Measurements from ENCODE around the gene CCT8L2.
"Not testable (repeated sequence)": the region's sequence is repeated elsewhere in the genome, so short reads cannot be mapped to it uniquely, and the experiment has no call there.

CCT8L2 gene

GRCh38 chr22:16562711-16563554 is 29.7 kb downstream of the CCT8L2 start:
- DNase-seq (ENCODE audit: extremely low spot score, insufficient read length, low read depth) (no peak), FAIRE-seq (no peak)

GRCh38 chr22:16561093-16561658 is 31.4 kb downstream of the CCT8L2 start:
- FAIRE-seq; DNase-seq (ENCODE audit: extremely low spot score, insufficient read length, low read depth): not testable (repeated sequence)

- not testable (repeated sequence) for DNase-seq (ENCODE audit: extremely low spot score, insufficient read length, low read depth); FAIRE-seq
Measured at GRCh38 chr22:16560651-16561050, 32.0 kb downstream of the CCT8L2 start.

- not testable (repeated sequence) for FAIRE-seq; DNase-seq (ENCODE audit: extremely low spot score, insufficient read length, low read depth)
Measured at GRCh38 chr22:16559996-16560395, 32.6 kb downstream of the CCT8L2 start.

GRCh38 chr22:16559056-16559955 is 33.3 kb downstream of the CCT8L2 start:
- FAIRE-seq: no peak
- no peak for DNase-seq (ENCODE audit: extremely low spot score, insufficient read length, low read depth)

GRCh38 chr22:16558376-16558945 is 34.1 kb downstream of the CCT8L2 start:
- DNase-seq (ENCODE audit: extremely low spot score, insufficient read length, low read depth); FAIRE-seq: not testable (repeated sequence)

- DNase-seq (ENCODE audit: extremely low spot score, insufficient read length, low read depth); FAIRE-seq: not testable (repeated sequence)
Measured at GRCh38 chr22:16557511-16557910, 35.1 kb downstream of the CCT8L2 start.

GRCh38 chr22:16555077-16555994 is 37.3 kb downstream of the CCT8L2 start:
- not testable (repeated sequence) for DNase-seq (ENCODE audit: extremely low spot score, insufficient read length, low read depth); FAIRE-seq

GRCh38 chr22:16543310-16543709 is 49.3 kb downstream of the CCT8L2 start:
- FAIRE-seq: not testable (repeated sequence)

More at GRCh38 chr22:16543310-16543709, 49.3 kb downstream of the CCT8L2 start:
- DNase-seq (ENCODE audit: extremely low spot score, insufficient read length, low read depth): not testable (repeated sequence)
